ENCODE data around the gene RNF220. TPM values are rescaled to one million over a fixed set of nuclear protein-coding genes. Genes with fewer than 3 reads are reported as not detected.

Gene RNF220
- total and polyA plus RNA-seq, 2 of the 4 experiments (the other 2 are of a cell fraction) = 71.8 to 77.1 TPM

- H4K8ac ChIP-seq (ENCODE audit: low read depth in 2 of 2, low read length in 2 of 2) = no peak overlapping the region
- no peak overlapping the region for H2AK5ac ChIP-seq (ENCODE audit: low read depth, low read length)
- BruUV-seq (replicated peaks) = no TSS peak
- no peak overlapping the region for H2AFZ ChIP-seq (replicated peaks; ENCODE audit: low read length, poor library complexity)
- H3K27me3 ChIP-seq (ENCODE audit: control insufficient read depth, insufficient read depth, low read length) = no peaks in the 10 kb centered on the region
- no peak overlapping the region for H3K56ac ChIP-seq (ENCODE audit: extremely low read depth, insufficient read depth, low read length)
- H3K23ac ChIP-seq (ENCODE audit: low read depth, low read length) = no peak overlapping the region
- no peak overlapping the region for H3K9ac ChIP-seq (ENCODE audit: low read depth, low read length)
- intact Hi-C loops (cut with micrococcal nuclease) = no loop called here
- H3K4me2 ChIP-seq (ENCODE audit: low read depth, low read length) = no peak overlapping the region
- H2BK20ac ChIP-seq (ENCODE audit: low read depth, low read length) = no peak overlapping the region
- H3K4ac ChIP-seq (ENCODE audit: low read depth, low read length) = no peak overlapping the region
- no peak overlapping the region for H3K4me3 ChIP-seq (ENCODE audit: insufficient read depth, low read depth, low read length)
- peaks cover 6% of the 10 kb centered on the region for H3K4me1 ChIP-seq (ENCODE audit: control insufficient read depth, insufficient read depth, low read length)
- ATAC-seq (ENCODE audit: low read depth) = no peak
- in situ Hi-C loops (cut with MboI; ENCODE audit: low sequenced_read_pairs) = no loop called here
- H2AK9ac ChIP-seq (replicated peaks; ENCODE audit: low read depth, low read length, poor library complexity) = no peak overlapping the region
- dilution Hi-C loops (cut with HindIII; ENCODE audit: low sequenced_read_pairs, unreplicated experiment) = no loop called here
- H3K27ac ChIP-seq (ENCODE audit: insufficient read depth, low read length) = no peak overlapping the region
- H3K18ac ChIP-seq (ENCODE audit: low read depth, low read length) = no peak overlapping the region
- peaks cover 6% of the 10 kb centered on the region for H3K9me1 ChIP-seq (ENCODE audit: insufficient read depth, low read length)
- WGBS, 2 experiments (ENCODE audit: extremely low coverage in 2 of 2, insufficient read length in 1 of 2) = 80% methylated on average over 1 of the region's 5 CpGs; no CpG with 5 or more reads in 1 of the 2 experiments
- peaks cover 5 to 6% of the 10 kb centered on the region in 2 experiments; a peak in 3 of 4 replicates for H3K79me1 ChIP-seq (ENCODE audit: low read depth in 1 of 2, low read length in 2 of 2)
- no peak overlapping the region for H2BK5ac ChIP-seq (ENCODE audit: low read depth, low read length, poor library complexity, severe bottlenecking)
- H4K5ac ChIP-seq (ENCODE audit: low read depth, low read length) = no peak overlapping the region
- H3K14ac ChIP-seq (replicated peaks; ENCODE audit: low read depth, low read length) = no peak overlapping the region
- H3K9me3 ChIP-seq (ENCODE audit: control insufficient read depth, insufficient read depth, low read length) = no peaks in the 10 kb centered on the region
- ChIA-PET CTCF (no interaction called here), POLR2A (ENCODE audit: unreplicated experiment) (no interaction called here)
- DNase-seq = no peak
- H2BK120ac ChIP-seq (ENCODE audit: low read depth, low read length) = no peak overlapping the region
- H3K36me3 ChIP-seq (ENCODE audit: control insufficient read depth, insufficient read depth, low read length) = no peaks in the 10 kb centered on the region
- no peak overlapping the region for H4K91ac ChIP-seq (ENCODE audit: insufficient read depth, low read depth, low read length)
- no peaks in the 10 kb centered on the region for H4K20me1 ChIP-seq (ENCODE audit: insufficient read depth, low read length)
- no peak overlapping the region for H2BK15ac ChIP-seq (ENCODE audit: low read depth, low read length)
- TF ChIP-seq MAZ (IDR thresholded peaks at IDR 0.05; ENCODE audit: borderline replicate concordance, low read depth, low read length) = no peak
- no peak for TF ChIP-seq RAD21 (IDR thresholded peaks at IDR 0.05; ENCODE audit: low read length)
- no peak for TF ChIP-seq RCOR1 (IDR thresholded peaks at IDR 0.05; ENCODE audit: insufficient replicate concordance, low read length)
- no peak for TF ChIP-seq SMC3 (IDR thresholded peaks at IDR 0.05; ENCODE audit: low read depth, low read length)
- no peak for TF ChIP-seq MXI1 (IDR thresholded peaks at IDR 0.05; ENCODE audit: borderline replicate concordance, low read depth, low read length)
- TF ChIP-seq RFX5 (IDR thresholded peaks at IDR 0.05; ENCODE audit: low read depth, low read length) = no peak
- no peak for TF ChIP-seq POLR2A (IDR thresholded peaks at IDR 0.05; ENCODE audit: low read depth, low read length)
- no peak for TF ChIP-seq CTCF (conservative IDR thresholded peaks at IDR 0.05; ENCODE audit: low read depth, low read length)
- TF ChIP-seq CHD1 (IDR thresholded peaks at IDR 0.05; ENCODE audit: low read depth, low read length) = no peak
- TF ChIP-seq MAFK (IDR thresholded peaks at IDR 0.05; ENCODE audit: low read depth, low read length) = no peak
- TF ChIP-seq ELK1 (IDR thresholded peaks at IDR 0.05; ENCODE audit: borderline replicate concordance, low read depth, low read length) = no peak
- no peak for TF ChIP-seq CEBPB (IDR thresholded peaks at IDR 0.05; ENCODE audit: low read depth, low read length)
- no peak for TF ChIP-seq FOS (IDR thresholded peaks at IDR 0.05; ENCODE audit: low read depth, low read length)
- TF ChIP-seq BHLHE40 (IDR thresholded peaks at IDR 0.05; ENCODE audit: low read depth, low read length) = no peak
- no peak for TF ChIP-seq USF2 (IDR thresholded peaks at IDR 0.05; ENCODE audit: low read depth, low read length)
- TF ChIP-seq NFE2L2 (IDR thresholded peaks at IDR 0.05; ENCODE audit: low read depth, low read length) = no peak
Measured at GRCh38 chr1:44679468-44679867, 274.4 kb downstream of the RNF220 start.
